HG03045 (cell line): Measurements from ENCODE around the gene ERC2.

Experiments used
- ATAC-seq: cut with Tn5 transposase; IDR thresholded peaks from one replicate; pipeline ENCODE4 v1.9.1; 2021; ENCODE audit warnings: mild to moderate bottlenecking, moderate library complexity; ENCODE audit not compliant: unreplicated experiment

ERC2 gene

DNA sequence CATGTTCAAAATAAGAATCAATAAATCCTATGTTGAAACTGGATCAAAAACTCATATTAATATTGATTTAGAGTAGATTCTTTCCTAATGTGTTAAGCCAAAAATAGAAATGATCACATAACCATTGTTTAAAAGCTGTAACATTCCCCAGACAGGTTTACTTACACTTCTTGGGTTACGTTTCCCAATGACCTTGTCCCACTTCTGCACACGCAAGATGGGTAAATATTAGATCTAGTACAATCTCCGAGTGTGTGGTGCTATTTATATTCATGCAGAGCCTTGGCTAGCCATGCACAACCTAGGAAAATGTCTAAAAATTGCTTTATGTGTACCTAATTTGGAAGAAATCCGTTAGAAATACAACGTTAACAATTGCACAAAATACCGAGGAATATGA is 39.6 kb downstream of the ERC2 start:
- ATAC-seq: no peak

DNA sequence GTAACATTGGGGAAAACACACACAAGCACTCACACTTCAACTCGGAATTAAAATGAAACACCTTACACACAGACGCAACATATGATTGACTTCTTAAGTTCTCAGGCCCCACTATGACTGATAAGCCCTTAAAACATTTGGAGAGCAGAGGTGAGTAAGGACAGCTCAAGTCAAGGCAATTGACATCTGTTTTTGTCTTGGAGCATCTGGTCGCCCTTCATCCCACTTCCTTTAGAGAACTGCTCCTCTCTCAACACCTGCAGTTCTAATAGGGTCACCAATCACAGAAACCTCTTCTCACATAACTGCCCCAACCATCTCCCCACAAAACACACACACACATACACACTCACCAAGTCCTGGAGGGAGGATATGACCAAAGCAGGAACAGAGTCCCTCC is 43.4 kb downstream of the ERC2 start:
- no peak for ATAC-seq

- no peak for ATAC-seq
Measured at GRCh38 chr3:56424336-56424735, 43.9 kb downstream of the ERC2 start.

GRCh38 chr3:56423661-56424099 is 44.6 kb downstream of the ERC2 start:
- ATAC-seq: no peak

GRCh38 chr3:56422316-56422715 is 46.0 kb downstream of the ERC2 start:
- ATAC-seq: no peak

DNA sequence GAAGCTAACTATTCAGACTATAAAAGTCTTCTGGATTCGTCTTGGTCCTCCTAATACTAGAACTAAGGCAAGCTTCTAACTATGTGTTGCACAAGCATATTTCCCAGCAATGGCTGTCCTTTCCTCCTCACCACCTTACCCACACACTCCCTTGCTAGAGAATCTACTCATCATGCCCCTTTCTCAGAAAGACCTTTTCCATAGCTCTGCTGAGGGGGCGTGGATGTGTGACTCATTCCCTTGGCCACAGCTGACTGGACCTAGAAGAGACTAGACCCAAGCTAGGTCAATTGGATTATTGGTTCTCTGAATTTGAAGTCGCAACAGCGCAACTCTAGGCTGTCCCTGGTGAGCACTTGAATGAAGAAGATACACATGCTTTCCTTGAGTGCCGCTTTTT is 47.1 kb downstream of the ERC2 start:
- no peak for ATAC-seq

DNA sequence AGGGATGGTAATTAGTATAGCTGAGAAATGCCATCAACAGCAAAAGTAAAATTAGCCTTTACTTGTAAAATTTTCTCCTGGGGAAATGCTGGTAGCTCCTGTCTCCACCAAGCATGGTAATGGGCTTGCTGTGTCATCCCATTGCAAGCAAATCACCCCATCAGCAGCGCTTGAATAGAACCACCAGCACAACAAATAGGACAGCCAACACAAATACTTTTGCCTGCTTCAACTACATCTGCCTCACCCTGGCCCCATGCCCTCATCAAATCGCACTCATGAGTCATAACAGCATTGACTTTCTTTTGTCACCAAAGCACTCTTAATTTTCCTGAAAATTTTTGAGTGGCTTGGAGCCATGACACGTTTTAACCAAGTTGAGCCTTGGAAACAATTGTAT is 52.6 kb downstream of the ERC2 start:
- ATAC-seq: no peak

GRCh38 chr3:56413911-56414310 is 54.4 kb downstream of the ERC2 start:
- ATAC-seq: no peak

- ATAC-seq: no peak
Measured at GRCh38 chr3:56411166-56411565, 57.1 kb downstream of the ERC2 start.

DNA sequence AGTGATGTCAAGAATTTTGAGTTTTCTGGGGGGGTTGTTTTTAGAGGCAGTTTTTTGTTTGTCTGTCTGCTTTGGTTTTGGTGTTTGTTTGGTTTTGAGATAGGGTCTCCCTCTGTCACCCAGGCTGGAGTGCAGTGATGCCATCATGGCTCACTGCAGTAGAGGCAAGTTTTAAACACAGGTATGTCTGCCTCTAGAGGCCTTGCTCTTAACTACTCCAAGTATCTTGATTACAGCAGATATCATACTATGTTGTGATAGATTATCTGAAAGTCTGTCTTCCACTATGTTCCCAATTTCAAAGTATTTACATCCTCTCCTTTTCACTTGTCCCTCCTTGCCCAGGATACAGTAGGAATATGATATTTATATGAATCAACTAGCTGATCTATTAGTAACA is 57.7 kb downstream of the ERC2 start:
- ATAC-seq: no peak

DNA sequence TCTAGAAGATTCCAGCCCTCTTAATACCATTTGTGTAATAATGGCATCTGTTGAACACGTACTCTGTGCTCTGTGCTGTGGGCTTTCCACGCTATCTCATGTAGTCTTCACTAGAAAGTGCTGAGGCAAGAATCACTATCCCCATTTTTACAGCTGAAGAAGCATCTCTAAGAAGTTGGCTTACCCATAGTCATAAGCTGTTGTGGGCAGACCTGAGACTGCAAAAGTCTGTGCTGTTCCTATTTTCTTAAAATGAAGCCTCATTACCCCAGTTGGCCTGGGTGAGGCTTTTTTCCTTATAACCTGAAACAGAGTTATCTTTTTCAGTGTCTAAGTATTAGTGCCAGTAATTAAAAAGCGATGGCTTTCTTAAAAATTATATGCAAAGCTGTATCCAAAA is 58.5 kb downstream of the ERC2 start:
- ATAC-seq: no peak

DNA sequence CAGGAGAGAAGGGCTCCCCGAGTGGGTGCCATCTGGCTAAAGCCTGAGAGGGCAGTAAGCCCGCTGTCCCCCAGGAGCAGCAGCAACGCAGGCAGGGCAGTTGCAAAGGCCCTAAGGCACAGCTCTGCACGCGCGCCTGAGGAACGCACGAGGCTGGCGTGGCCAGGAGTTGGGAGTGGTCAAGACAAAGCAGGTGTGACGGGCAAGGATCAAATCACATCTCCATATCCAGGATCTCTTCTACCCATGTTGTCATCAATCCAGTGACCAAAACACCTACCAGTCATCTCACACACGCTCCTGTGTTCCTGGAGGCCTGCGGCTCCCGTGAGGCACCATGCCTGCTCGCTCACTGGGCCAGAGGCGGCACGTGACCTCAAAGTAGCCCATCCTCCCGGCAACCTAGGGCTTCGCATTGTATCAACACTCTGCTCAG is 59.5 kb downstream of the ERC2 start:
- ATAC-seq: no peak

DNA sequence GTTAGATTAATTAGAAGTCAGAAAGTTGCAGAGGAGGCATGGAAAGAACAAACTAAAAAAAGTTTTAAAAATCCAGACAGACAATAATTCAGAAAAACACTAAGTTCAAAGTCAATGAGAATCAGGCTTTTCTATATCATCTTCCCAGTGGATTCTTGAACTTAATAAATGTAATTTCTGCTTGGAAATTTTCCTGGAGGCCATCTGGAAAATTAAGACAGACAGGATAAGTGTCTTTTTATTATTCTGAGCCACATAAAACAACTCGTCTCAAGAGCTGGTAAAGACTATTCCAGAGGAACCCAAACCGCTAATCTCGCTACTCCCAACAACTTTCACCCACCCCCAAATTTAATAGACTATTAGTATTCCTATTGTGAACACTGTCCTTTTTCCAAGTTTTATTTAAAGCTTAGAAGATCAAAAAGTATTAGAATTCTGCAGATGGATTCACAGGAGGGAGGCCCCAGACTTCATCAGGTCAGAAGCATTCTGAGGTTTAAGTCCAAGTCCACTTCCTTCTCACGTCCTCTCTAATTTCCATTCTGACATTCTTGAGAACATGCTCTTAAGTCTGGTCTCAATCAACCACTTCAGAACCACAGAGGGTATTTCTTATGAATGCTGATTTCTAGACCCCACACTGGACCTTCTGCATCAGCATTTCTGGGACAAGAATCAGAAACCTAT is 61.3 kb downstream of the ERC2 start:
- ATAC-seq: no peak

- no peak for ATAC-seq
Measured at GRCh38 chr3:56404884-56405283, 63.4 kb downstream of the ERC2 start.

GRCh38 chr3:56398659-56399058 is 69.6 kb downstream of the ERC2 start:
- ATAC-seq: no peak

DNA sequence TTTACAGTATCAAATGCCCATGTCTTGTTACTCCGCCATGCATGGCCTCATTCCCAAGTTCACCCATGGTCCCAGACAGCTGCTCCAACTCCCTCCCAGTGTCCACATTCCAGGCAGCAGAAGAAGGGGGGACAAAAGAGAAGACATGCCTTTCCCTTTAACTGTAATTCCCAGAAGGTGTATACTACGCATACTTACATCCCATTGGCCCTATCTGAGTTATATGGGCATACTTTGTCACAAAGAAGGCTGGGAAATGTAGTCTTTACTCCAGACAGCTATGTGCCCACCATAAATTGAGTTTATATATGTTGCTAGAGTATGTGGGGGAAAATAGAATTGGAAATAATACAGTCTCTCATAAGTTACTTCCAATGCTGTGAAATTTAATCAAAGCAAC is 70.5 kb downstream of the ERC2 start:
- no peak for ATAC-seq

GRCh38 chr3:56389183-56389830 is 79.0 kb downstream of the ERC2 start:
- no peak for ATAC-seq

GRCh38 chr3:56383092-56383491 is 85.2 kb downstream of the ERC2 start:
- no peak for ATAC-seq

DNA sequence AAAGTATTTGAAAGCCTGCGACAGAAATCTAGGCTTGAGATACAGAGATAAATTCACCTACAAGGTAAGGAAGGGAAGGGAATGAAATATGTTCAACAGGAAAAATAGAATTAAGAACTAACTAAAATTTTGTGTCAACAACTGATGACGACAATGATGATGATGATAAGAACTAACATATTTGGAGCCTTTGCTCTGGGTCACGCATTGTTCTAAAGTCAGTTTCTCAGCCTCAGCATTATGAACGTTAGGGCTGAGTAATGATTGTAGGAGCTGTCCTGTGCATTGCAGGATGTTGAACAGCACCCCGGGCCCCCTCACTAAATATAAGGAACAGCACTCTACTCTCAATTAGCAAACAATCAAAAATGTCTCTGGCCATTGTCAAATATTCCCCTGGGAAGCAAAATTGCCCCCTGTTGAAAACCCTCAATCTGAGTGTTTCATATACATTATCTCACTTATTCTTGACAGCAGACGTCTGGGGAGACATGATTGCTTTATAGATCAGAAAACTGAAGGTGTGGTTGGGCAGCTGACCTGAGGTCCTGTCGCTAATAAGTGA is 88.5 kb downstream of the ERC2 start:
- ATAC-seq: no peak

GRCh38 chr3:56375654-56376053 is 92.6 kb downstream of the ERC2 start:
- no peak for ATAC-seq

DNA sequence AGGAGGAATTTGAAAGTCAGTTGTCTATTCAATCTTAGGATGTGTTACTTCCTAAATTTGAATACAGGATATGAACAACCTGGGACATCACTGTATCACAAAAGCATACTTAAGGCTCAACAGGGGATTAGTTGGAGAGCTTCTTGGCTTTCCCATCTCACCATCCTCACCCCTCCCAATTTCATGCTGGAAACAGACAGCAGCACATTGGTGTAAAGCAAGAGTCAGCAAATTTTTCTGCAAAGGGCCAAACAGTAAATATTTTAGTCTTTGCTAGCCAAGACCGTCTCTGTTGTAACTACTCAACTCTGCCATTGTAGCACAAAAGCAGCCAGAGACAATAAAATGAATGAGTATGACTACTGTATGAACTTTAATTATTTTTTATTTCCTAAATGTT is 94.9 kb downstream of the ERC2 start:
- ATAC-seq: no peak

DNA sequence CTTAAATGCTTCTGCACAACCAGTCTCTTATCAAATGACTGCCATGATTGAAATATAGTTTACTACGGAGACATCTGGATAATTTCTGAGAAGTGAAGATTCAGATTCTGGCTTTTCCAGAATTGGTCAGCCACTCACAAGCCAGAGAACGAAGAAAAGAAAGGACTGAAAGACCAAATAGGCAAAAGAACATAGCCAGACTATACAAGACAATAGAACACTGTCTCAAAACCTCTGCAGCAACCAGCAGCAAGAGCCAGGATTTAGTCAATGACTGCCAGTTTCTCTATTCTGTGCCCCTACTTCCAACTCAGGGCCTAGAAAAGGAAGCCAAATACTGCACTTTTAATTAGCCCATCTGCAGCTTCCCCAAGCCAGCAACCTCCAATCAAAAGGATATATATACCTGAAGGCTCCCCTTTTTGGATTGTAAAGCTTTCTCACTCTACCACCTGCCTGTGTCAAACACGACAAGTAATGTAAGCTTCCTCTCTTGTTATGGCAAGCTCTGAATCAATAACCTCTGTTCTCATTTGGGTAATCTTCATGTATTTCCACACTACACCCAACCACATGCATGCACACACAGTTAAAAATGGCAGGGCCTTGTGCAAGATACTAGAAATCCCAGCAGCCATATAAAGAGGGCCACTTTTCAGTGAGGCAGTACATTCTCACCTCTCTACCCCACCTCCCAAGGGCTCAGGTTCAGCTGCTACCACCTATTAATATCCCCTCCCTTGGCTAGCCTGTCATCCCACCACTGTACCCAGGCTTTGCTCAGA is 97.1 kb downstream of the ERC2 start:
- no peak for ATAC-seq
